GM19455 (cell line): Measurements from ENCODE around the gene EPHA2.
"Not testable (repeated sequence)": the region's sequence is repeated elsewhere in the genome, so short reads cannot be mapped to it uniquely, and the experiment has no call there.

Experiments
- ATAC-seq: cut with Tn5 transposase; IDR thresholded peaks from one replicate; pipeline ENCODE4 v1.9.1; 2021; ENCODE audit not compliant: unreplicated experiment

The EPHA2 gene

DNA sequence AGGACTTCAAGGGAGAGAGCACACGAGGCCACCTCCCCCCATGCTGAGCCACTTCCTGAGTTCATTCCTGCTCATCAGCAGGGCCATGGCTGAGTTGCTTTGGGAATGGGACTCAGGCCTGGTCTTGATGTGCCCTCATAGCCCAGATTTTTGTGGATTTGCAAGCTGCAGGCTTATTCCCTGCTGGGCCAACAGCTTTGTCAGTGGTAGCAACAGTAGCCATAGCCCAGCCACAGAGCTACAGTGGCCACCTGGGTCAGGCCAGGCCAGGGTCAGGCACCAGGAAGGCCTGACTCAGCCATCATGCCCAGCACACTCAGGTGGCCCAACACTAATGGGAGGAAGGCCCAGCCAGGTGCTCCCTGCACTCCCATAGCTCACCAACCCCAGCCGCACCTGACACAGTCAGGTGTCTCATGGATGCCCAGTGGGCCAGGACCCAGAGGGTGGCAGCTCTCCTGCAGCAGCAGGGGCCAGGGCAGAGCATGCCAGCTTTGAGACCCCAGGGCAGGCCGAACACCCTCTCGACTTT is 33.5 kb downstream of the EPHA2 start:
- no peak for ATAC-seq

GRCh38 chr1:16120940-16121410 is 34.9 kb downstream of the EPHA2 start:
- no peak for ATAC-seq

DNA sequence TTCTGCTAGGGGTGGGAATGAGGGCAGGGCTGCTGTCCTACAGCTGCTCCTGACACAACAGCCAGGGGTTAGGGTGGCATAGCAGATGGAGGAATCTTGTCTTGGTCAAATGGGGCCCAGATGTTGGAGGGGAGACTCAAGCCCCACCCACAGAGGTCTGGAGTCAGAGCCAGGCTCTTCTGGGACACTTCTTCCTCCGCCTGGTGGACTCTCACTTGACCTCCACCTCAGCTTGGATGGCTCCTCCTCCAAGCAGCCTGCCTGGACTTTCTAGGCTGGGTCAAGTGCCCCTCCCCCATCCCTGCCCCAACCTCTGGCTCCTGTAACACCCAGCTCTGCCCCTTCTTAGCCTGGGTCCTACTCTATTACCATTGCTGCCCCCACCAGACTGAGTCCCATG is 35.5 kb downstream of the EPHA2 start:
- ATAC-seq = no peak

- no peak for ATAC-seq
Observed at GRCh38 chr1:16119926-16120325, 35.9 kb downstream of the EPHA2 start.

DNA sequence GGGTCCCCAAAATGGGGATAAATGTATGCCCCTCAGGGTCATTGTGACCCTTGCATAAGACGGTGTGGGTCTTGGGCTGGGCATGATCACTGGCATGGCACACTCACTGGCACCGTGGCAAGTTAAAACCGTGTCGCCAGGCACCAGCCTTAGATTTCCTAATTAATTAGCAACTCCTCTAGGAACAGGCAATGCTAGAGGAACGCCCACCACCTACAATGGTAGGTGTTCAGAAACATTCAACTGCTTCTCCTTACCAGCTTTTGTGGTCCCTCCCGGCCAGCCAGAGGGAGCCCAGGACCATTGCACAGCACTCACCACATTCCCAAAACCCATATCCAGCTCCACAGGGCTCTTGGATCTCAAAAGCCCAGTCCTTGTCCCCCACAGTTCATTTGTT is 36.4 kb downstream of the EPHA2 start:
- no peak for ATAC-seq

GRCh38 chr1:16118706-16119105 is 37.2 kb downstream of the EPHA2 start:
- no peak for ATAC-seq

- no peak for ATAC-seq
Observed at GRCh38 chr1:16117936-16118335, 37.9 kb downstream of the EPHA2 start.

DNA sequence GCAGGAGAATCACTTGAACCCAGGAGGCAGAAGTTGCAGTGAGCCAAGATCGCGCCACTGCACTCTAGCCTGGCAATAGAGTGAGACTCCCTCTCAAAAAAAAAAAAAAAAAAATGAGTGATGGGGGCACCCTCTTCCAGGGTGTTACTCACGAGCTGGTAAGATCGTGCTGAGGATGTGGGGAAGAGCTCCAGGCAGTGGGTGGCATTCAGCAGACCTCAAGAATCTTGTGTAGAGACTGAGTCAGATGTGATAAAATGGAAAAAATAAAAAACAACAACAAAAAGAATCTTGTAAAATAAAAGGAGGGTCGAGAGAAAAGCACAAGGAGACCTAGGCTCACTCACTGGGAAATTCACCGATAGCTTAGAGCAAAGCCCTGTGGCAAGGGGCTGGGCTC is 38.5 kb downstream of the EPHA2 start:
- ATAC-seq = no peak

GRCh38 chr1:16116625-16117024 is 39.2 kb downstream of the EPHA2 start:
- no peak for ATAC-seq

DNA sequence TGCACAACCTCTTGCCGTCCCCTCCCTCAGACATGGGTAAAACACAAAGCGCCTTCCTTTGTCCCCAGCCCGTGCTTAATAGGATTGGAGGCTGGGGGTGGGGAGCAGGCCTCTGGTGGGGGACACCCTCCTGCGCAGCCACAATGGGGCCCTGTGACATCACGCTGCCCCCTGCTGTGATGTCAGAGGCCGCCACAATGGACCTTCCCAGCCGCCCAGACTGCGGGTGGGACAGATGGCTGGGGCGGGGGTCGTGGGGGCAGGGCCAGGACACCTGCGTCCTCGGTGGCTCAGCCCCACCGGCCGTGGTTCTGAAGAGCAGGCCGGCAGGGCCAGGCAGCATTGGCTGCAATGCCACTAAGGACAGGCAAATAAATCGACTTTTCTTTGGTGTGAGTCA is 39.9 kb downstream of the EPHA2 start:
- no peak for ATAC-seq

DNA sequence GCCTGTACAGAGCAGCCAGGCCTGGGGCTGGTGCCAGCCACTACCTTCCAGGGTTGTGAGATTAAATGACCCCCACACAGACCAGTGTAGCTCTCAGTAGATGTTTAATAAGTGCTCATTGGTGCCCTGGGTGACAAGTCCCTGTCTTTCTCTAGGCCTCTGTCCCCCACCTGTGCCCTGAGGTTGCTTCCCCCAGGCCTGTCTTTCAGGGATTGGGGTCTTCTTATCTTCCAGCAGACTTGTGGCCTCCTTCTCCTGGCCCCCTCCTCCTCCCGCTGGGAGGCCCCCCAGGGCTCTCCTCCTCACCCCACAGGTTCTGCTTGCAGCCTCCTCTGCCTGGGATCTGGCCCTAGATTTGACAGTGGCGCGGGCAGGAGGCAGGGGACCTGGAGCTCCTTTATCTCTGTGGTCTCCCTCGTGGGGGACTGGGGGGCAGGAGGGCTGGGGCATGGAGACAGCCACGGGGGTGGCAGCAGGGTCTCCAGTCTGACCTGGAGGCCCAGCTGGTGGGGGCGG is 40.3 kb downstream of the EPHA2 start:
- no peak for ATAC-seq

GRCh38 chr1:16114527-16115467 is 41.1 kb downstream of the EPHA2 start:
- ATAC-seq = no peak

- ATAC-seq = no peak
Observed at GRCh38 chr1:16112596-16113555, 43.0 kb downstream of the EPHA2 start.

DNA sequence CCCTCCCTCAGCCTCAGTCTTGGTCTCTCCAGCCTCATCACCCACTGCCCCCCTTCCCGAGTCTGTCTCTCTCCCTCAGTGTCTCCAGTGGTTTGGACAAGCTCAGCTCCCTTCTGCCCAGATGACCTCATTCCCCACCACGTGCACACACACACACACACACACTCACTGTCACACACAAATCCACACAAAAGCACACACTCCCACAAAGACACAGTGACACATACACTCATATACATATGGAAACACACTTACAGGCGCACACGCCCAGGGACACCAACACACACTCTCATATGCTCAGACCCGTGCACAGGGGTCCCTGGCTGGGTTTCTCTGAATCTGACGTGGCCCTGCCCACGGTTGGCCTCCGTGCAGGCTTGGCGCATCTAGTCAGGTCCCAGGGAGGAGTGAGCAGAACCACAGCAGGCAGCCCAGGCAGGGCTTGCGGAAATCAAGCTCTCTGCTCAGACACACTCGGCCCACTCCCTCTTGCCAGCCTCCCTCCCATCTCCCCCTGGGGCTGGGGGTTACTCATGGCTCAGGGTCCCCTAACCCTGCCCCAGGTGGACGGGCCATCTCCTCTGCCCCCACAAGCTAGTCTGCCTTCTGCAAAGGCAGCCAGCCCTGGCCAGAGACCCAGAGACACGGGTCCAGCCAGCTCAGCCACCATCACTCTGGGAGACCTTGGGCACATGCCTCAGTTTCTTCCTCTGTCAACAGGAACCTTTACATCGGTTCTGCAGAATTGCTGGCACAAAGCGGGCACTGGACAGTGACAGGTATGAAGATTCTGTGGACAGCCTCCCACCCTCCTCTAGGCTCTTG is 43.9 kb downstream of the EPHA2 start:
- ATAC-seq = no peak

DNA sequence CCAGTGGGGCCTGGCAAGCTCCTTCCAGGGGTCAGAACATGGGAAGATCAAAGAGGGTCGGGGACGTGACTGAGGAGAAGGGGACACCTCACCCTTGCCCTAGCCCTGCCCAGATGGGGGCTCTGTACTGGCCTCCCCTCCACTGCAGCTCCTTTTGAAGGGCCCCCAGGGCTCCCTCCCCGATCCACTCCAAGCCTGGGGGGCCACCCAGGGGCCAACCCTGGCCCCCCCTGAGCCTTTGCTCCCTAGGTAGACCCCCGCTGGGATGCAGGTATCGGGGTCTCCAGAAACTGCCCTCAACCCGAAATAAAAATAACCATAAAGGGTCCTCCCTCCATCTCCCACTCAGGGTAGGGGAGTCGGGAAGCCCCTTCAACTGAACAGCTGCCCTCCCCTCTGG is 45.0 kb downstream of the EPHA2 start:
- ATAC-seq = no peak

GRCh38 chr1:16110456-16110855 is 45.4 kb downstream of the EPHA2 start:
- ATAC-seq = no peak

DNA sequence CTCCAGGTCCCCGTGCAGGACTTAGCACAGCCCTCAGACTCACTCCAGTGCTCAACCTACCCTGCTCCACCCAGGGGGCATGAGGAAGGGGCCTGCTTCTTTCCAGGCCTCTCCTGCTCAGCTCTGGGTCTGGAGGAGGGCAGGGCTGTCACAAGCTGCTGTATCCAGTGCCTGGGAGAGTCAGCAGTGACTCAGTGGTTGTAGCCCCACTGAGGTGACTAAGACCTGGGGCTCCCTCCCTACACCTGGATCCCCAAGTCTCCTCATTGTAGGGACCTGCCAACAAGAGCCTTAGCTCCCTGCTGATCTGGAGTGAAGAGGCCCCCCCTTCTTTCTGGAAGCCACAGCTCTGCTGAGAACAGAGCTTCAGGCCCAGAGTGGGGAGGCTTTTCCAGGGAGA is 46.3 kb downstream of the EPHA2 start:
- ATAC-seq = no peak

- not testable (repeated sequence) for ATAC-seq
Observed at GRCh38 chr1:16107039-16107438, 48.8 kb downstream of the EPHA2 start.

GRCh38 chr1:16101623-16102022 is 54.2 kb downstream of the EPHA2 start:
- no peak for ATAC-seq

DNA sequence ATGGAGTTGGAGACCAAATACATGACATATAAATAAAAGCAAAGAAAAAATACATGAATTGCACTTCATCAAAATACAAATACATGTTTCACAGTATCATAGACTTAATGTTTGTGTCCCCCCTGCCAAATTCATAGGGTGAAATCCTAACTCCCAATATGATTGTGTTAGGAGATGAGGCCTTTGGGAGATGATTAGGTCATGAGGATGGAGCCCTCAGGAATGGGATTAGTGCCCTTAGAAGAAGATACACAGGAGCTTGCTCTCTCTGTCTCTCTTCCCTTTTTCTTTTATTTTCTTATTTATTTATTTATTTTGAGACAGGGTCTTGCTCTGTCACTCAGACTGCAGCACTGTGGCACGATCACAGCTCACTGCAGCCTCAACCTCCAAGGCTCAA is 56.5 kb downstream of the EPHA2 start:
- ATAC-seq = no peak
